DMS79 treated with DMSO at 0.1 percent for 48 hours (cell line): Measurements from ENCODE around the gene DROSHA.

Experiments
- DNase-seq: peaks from one replicate; lab custom pipeline; 2025; lab: John Stamatoyannopoulos, UW

The DROSHA gene

DNA sequence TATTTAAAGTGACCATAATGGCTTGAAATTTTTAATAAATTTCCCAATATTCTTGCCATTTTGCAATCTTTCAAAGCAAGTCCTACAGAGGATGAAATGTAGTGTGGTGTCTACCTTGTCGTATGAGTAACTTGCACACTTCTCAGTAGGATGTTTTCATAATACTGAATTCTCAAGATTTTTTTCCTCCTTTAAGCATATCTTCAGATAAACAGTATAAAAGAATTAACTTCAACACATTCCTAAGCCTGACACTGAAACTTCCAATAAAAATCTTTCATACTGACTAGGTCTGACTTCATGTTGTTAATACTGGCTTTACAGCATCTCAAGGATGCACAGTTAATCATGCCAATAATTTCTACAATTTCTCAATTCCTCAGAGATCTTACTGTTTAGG is 62.0 kb downstream of the DROSHA start:
- no peak for DNase-seq

DNA sequence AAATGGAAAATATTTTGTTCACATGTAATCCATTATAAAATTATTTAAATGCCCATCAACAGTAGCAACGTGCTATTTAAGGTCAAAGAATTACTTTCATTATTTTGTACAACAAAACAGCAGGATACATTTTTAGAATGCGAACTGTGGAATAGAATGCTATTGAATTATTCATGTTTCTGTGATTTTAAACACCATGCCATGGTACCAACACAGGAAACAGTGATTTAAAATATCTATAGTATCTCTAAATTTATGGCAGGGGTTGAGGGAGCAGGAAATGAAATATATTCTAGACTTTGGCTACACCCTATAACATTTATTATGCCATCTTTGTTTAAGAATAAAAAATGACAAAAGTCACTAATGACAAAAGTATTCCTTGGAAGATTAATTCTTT is 62.4 kb downstream of the DROSHA start:
- no peak for DNase-seq

- no peak for DNase-seq
Observed at GRCh38 chr5:31465291-31465690, 66.6 kb downstream of the DROSHA start.

DNA sequence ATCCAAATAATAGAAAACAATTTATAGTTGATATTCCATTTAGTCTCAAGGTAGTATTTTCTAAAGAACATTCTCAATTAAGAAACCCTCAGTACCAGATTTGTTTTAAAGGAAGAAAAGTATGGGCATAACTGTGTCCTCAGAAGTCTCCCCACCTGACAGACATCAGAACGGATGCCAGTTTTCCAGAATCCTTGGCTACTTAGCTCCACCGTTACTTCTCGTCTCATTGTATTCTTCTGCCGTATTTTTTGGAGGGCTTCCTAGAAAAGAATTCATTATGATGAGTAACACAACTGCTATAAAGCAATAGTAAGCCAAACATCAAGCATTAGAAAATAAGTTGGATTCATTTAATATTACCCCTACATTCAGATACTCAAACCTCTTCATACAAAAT is 67.8 kb downstream of the DROSHA start:
- DNase-seq, result no peak

DNA sequence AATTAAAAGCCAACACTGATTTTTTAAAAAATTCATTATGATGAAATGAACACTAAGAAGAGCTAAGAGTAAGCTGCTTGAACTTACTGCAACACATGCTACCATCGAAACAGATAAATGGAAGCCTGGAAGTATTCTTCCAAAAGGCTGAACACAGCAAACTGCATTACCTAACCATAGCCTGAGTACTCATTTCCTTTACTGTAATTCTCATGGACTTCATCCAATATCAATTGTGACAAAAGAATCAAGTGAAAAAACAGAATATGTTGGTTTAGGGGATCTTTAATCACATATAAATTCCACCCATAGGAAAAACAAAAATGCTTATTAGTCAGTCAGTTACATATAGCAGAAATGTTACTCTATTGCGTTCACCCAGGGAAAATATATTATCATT is 68.5 kb downstream of the DROSHA start:
- DNase-seq, result no peak

GRCh38 chr5:31459594-31459993 is 72.3 kb downstream of the DROSHA start:
- no peak for DNase-seq

- DNase-seq, result no peak
Observed at GRCh38 chr5:31455172-31455571, 76.7 kb downstream of the DROSHA start.

DNA sequence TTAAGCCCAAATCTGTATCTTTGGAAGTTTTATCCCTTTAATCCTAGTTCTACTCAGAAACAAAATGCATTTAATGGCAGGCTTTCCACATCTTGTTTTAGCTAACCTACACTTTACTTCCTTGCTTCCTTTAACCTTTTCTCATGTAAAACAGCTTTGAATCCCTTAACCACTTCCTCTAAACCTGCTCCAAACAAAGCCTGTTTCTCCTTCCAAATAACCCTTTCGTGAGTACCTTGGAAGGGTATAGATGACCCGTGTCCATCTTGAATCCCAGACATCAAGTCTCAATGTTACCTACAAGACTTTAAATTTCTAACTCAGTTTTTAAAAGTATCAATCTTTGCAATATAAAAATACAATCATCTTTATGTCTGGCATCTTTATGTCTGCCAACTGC is 78.4 kb downstream of the DROSHA start:
- no peak for DNase-seq

- no peak for DNase-seq
Observed at GRCh38 chr5:31452314-31452713, 79.6 kb downstream of the DROSHA start.

DNA sequence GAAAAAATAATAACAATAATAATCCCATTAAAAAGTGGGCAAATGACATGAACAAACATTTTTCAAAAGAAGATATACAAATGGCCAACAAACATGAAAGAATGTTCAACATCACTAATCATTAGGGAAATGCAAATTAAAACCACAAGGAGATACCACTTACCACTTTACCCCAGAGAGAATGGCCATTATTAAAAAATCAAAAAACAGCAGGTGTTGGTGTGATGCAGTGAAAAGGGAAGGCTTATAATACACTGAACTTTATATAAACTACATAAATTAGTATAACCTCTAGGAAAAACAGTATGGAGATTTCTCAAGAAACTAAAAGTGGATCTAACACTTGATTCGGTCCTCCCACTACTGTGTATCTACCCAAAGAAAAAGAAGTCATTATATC is 81.9 kb downstream of the DROSHA start:
- DNase-seq, result no peak

- DNase-seq, result no peak
Observed at GRCh38 chr5:31449174-31449573, 82.7 kb downstream of the DROSHA start.

- no peak for DNase-seq
Observed at GRCh38 chr5:31445041-31445600, 86.8 kb downstream of the DROSHA start.

GRCh38 chr5:31443572-31443971 is 88.3 kb downstream of the DROSHA start:
- DNase-seq, result no peak

GRCh38 chr5:31442058-31442745 is 89.7 kb downstream of the DROSHA start:
- no peak for DNase-seq

- DNase-seq, result no peak
Observed at GRCh38 chr5:31436851-31437250, 95.0 kb downstream of the DROSHA start.

- no peak for DNase-seq
Observed at GRCh38 chr5:31435730-31436129, 96.2 kb downstream of the DROSHA start.

- no peak for DNase-seq
Observed at GRCh38 chr5:31434898-31435297, 97.0 kb downstream of the DROSHA start.

- no peak for DNase-seq
Observed at GRCh38 chr5:31433229-31433628, 98.7 kb downstream of the DROSHA start.

DNA sequence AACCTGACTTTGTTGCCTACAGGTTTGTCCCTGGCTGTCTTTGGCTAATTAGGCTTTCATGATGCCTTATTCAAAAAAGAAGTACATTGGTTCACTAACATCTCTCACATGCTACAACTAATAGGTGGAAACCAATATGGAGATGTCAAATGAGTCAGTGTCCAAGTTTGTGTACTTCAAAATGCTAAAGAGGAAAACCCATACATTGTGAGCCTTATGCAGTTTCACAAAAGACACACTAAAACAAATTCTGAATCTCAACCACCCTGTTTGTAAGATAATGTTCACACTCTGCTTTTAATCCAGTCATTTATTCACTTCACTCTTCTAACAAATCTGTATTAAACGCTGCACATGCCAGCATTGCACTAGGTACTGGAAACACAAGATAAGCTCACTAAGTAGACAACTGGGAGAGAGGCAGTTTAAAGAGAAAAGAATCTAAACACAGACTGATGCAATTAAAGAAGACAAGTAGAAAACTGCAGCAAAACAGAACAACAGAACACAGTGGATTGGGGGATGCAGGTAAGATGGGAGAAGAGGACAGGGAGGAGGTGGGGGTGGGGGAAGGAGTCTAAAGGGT is 104.1 kb downstream of the DROSHA start:
- DNase-seq, result no peak

DNA sequence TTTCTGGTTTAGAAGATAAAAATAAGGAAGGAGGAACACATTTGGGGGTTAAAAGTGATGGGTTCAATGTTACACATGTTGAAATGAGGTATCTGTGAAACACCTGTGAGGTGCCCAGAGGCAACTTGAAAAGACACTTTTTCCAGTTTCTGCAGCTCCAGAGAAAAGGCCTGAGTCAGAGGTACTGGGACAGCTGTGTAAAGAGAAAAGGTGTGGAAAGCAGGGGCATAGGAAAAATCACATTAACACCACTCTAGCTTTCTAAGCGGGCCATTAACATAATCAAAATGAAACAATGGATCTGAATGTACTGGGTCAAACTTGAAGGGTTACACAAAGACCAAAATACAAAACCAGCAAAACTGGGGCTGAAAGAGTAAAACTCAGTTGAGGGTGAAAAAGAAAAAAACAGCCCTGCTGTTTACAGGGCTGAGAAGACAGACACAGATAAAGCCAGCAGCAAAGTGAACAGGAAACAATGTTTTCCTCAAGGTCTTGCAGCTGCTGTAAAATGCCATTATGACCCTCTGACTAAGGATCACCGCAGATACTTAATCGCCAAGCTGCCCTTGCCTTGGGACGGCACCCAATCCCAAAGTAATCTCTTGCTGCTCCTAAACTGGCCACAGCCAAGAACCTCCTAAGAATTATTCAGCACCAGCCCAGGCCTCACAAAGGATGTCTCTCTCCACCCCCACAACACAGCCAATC is 104.7 kb downstream of the DROSHA start:
- DNase-seq, result no peak

DNA sequence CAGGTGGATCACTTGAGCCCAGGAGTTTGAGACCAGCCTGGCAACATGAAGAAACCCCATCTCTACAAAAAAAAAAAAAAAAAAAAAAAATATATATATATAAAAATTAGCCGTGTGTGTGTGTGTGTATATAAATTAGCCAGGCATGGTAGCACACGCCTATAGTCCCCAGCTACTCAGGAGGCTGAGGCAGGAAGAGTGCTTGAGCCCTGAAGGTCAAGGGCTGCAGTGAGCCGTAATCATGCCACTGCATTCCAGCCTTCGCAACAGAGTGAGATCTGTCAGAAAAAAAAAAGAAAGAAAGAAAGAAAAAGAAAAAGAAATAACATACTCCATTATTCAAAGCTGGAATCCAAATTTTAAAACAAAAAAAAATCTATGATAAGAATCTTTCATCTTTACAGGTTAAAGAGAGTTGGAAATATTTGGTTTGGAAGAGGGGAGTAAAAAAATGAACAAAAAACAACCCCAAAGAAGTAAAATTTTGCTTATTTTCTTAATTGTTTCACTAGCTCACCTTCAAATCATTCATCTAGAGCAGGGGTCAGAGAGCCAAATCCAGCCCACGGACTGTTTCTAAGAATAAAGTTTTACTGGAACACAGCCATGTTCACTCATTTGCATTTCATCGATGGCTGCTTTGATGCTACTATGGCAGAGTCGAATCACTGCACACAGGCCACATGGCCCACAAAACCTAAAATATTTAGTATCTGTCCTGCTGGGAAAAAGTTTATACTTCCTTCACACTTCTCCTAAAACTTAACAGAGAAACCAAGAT is 109.9 kb downstream of the DROSHA start:
- no peak for DNase-seq

DNA sequence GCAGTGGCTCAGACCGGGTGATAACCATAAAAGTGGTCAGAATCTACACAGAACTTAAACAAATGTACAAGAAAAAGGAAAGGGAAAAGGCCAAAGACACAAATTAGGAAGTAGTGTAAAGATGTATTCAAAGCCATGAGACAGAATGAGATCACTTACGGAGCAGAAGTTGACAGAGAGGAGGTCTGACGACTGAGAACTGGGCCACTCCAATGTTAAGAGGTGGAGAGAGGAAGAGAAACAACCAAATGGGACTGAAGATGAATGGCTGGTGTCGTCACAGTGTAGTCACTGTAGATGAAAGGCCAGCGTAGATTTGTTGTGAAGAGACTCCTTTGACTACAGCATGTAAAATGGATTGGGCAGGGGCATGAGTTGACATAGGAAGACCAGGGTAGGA is 114.4 kb downstream of the DROSHA start:
- DNase-seq, result no peak
